Activated T-helper 1 cell treated with anti-CD3 and anti-CD28 coated beads, Interleukin-12 subunit alpha, Interleukin-12 subunit beta, Interleukin-2, Interleukin-4 antibody, amounts not matched to agents 30 ng/mL and 10 ng/mL and 1 ng/mL, durations not matched to agents 14 hours and 24 hours and 36 hours (primary cell): Measurements from ENCODE around the gene OBSCN. TPM values are rescaled to one million over a fixed set of nuclear protein-coding genes. Genes with fewer than 3 reads are reported as not detected.
A peak's percentile ranks its signal among the peaks of the same experiment; 100 is the strongest.

Experiments used
- DNase-seq: peaks from one replicate; pipeline ENCODE4 v3.0.0; 2021; ENCODE audit warnings: low spot score
- H3K27ac Mint-ChIP-seq: one replicate; pipeline ENCODE4 v1.8.0; 2021; ENCODE audit warnings: mild to moderate bottlenecking, mixed read lengths
- H3K27me3 Mint-ChIP-seq: one replicate; pipeline ENCODE4 v1.8.0; 2022; ENCODE audit warnings: mild to moderate bottlenecking, moderate library complexity, mixed read lengths; ENCODE audit not compliant: insufficient read depth
- H3K36me3 Mint-ChIP-seq: one replicate; pipeline ENCODE4 v1.8.0; 2021; ENCODE audit warnings: low read depth, mixed read lengths
- H3K4me1 Mint-ChIP-seq: one replicate; pipeline ENCODE4 v1.8.0; 2021; ENCODE audit warnings: low read depth, mixed read lengths
- H3K4me3 Mint-ChIP-seq: one replicate; pipeline ENCODE4 v1.8.0; 2021; ENCODE audit warnings: mild to moderate bottlenecking, moderate library complexity, mixed read lengths
- H3K9me3 Mint-ChIP-seq: one replicate; pipeline ENCODE4 v1.8.0; 2021; ENCODE audit warnings: mixed read lengths
- intact Hi-C: fragments of 100-400 bp; cut with micrococcal nuclease; formaldehyde crosslinking; loops from one replicate; pipeline ENCODE4 v1.15.1; 2024
- total RNA-seq: library from RNA; stranded (reverse); gene quantifications from 2 replicates; pipeline ENCODE4 v1.2.3, GENCODE V29; 2022

OBSCN gene
- total RNA-seq, 1 donor from 2014 or later = 15.2 TPM

DNA sequence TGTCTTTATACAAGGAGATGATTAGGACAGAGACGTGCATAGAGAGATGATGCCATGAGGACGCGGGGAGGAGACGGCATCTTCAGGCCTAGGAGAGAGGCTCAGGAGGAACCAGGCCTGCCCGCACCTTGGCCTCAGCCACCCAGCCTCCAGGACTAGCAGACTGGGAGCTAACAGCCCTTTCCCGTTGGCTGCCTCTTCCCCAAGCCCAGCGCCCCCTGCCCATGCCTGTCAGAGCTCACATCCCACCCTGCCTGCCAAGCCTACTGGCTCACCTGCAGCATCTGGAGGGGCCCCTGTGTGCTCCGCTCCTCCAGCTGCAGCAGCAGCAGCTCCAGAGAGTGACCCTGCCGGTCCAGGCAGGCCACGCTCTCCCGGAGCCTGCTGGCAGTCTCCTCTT is 202.8 kb downstream of the OBSCN start:
- H3K4me3 Mint-ChIP-seq = no peak overlapping the region
- no peak overlapping the region for H3K27ac Mint-ChIP-seq
- intact Hi-C loops = no loop called here
- peaks cover 14% of the 10 kb centered on the region for H3K4me1 Mint-ChIP-seq
- DNase-seq = no peak
- H3K27me3 Mint-ChIP-seq = peaks cover 2% of the 10 kb centered on the region
- peaks cover 5% of the 10 kb centered on the region for H3K36me3 Mint-ChIP-seq
- no peaks in the 10 kb centered on the region for H3K9me3 Mint-ChIP-seq

- H3K36me3 Mint-ChIP-seq = peaks cover 5% of the 10 kb centered on the region
- intact Hi-C loops = no loop called here
- no peaks in the 10 kb centered on the region for H3K9me3 Mint-ChIP-seq
- H3K27ac Mint-ChIP-seq = no peak overlapping the region
- H3K4me3 Mint-ChIP-seq = no peak overlapping the region
- DNase-seq = no peak
- H3K4me1 Mint-ChIP-seq = peaks cover 18% of the 10 kb centered on the region
- H3K27me3 Mint-ChIP-seq = peaks cover 3% of the 10 kb centered on the region
These were observed 203.3 kb downstream of the OBSCN start for GRCh38 chr1:228411121-228411520.

- H3K4me3 Mint-ChIP-seq = no peak overlapping the region
- H3K4me1 Mint-ChIP-seq = peaks cover 18% of the 10 kb centered on the region
- peaks cover 5% of the 10 kb centered on the region for H3K36me3 Mint-ChIP-seq
- H3K9me3 Mint-ChIP-seq = no peaks in the 10 kb centered on the region
- DNase-seq = no peak
- intact Hi-C loops = no loop called here
- H3K27ac Mint-ChIP-seq = no peak overlapping the region
- H3K27me3 Mint-ChIP-seq = peaks cover 3% of the 10 kb centered on the region
These were observed 203.9 kb downstream of the OBSCN start for GRCh38 chr1:228411548-228412430.

- no peak overlapping the region for H3K4me3 Mint-ChIP-seq
- H3K9me3 Mint-ChIP-seq = no peaks in the 10 kb centered on the region
- no peak for DNase-seq
- H3K27me3 Mint-ChIP-seq = peaks cover 3% of the 10 kb centered on the region
- H3K4me1 Mint-ChIP-seq = peaks cover 18% of the 10 kb centered on the region
- H3K36me3 Mint-ChIP-seq = peaks cover 5% of the 10 kb centered on the region
- intact Hi-C loops = no loop called here
- no peak overlapping the region for H3K27ac Mint-ChIP-seq
These were observed 205.6 kb downstream of the OBSCN start for GRCh38 chr1:228413241-228414010.

DNA sequence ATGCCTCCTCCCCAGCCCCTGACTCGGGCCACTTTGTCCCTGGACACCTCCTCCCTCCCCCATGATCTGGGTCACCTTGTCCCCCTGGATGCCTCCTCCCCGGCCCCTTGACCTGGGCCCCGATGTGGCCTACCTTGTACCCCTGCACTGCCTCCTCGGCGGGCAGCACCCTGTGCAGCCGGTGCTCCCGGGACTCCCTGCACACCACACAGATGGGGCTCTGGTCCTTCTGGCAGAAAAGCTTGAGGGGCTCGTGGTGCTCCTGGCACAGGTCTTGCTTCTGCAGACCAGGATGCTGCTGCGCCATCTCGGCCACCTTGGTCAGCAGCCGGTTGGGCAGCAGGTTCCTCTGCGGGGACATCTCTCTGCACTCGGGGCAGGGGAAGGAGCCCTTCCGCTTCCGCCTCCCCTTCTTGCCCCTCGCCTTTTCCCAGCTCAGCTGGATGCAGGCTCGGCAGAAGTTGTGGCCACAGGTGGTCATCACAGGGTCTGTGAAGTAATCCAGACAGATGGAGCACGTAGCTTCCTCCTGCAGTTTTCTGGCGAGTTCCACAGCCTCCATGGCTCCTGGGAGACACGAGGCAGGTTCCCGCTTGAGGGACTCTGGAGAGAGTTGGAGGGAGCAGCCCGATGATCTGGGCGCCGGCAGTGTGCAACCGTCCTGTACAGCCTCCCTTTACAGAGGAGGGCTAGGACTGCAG is 206.8 kb downstream of the OBSCN start:
- H3K27ac Mint-ChIP-seq = no peak overlapping the region
- no peaks in the 10 kb centered on the region for H3K9me3 Mint-ChIP-seq
- H3K36me3 Mint-ChIP-seq = peaks cover 5% of the 10 kb centered on the region
- DNase-seq = no peak
- peaks cover 14% of the 10 kb centered on the region for H3K4me1 Mint-ChIP-seq
- H3K4me3 Mint-ChIP-seq = no peak overlapping the region
- H3K27me3 Mint-ChIP-seq = peaks cover 7% of the 10 kb centered on the region
- intact Hi-C loops = no loop called here

DNA sequence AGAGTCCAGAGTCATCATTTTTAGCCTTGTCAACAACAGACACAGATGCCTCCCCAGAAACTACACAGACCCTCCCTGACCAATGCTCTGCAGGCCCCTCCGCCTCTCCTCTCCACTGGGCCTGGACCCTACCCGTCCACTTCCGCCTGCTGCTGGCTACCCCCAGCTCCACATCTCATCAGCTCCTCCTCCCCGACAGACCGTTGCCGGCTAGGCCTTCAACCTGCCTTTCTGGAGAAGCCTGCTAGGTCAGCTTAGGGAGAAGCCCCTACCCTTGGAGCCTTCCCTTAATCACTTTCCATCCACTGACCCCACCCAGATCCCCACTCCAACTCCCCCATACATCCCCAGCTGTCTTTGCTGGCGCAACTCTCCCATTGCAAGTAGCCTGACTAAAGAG is 207.4 kb downstream of the OBSCN start:
- Mint-ChIP-seq H3K4me3 (peak overlapping the region; percentile 66), H3K27me3 (peaks cover 7% of the 10 kb centered on the region), H3K27ac (no peak overlapping the region), H3K4me1 (peaks cover 14% of the 10 kb centered on the region), H3K9me3 (no peaks in the 10 kb centered on the region), H3K36me3 (peaks cover 2% of the 10 kb centered on the region)
- intact Hi-C loops = no loop called here
- DNase-seq = no peak

DNA sequence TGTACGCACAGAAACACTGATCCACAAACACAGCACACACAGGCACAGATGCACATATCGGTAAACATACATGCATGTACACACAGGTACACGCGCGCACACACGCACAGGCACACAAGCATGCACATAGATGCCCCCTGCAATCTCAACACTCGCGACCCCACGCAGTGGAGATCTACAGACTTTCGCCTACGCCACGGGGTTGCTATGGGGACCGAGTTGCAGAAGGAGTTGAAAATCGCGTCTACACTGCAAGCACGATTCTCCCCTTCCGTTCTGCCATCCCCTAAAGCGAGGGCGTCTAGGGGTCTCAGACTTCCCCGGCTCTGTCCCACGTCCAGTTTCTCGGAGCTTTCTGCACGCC is 208.0 kb downstream of the OBSCN start:
- Mint-ChIP-seq H3K36me3 (no peaks in the 10 kb centered on the region), H3K27me3 (peaks cover 7% of the 10 kb centered on the region), H3K4me3 (peak overlapping the region; percentile 66), H3K9me3 (no peaks in the 10 kb centered on the region), H3K27ac (no peak overlapping the region), H3K4me1 (peaks cover 14% of the 10 kb centered on the region)
- DNase-seq = no peak
- intact Hi-C loops = loop anchor here (1.0 to 2.0 kb wide), 3 partner anchors 9 to 49 kb away; a partner anchor contains a TSS

GRCh38 chr1:228416217-228416933 is 208.5 kb downstream of the OBSCN start, which contains the start of gene TRIM17:
Gene TRIM17, minus strand, starts transcription at chr1:228416861. Its CDS starts 1,789 bp downstream, at chr1:228415072.
- no peaks in the 10 kb centered on the region for H3K9me3 Mint-ChIP-seq
- H3K4me3 Mint-ChIP-seq = peak within 1 kb of the TSS; percentile 77
- no peaks in the 10 kb centered on the region for H3K36me3 Mint-ChIP-seq
- H3K27ac Mint-ChIP-seq = peak within 1 kb of the TSS; percentile 61
- H3K27me3 Mint-ChIP-seq = peaks cover 7% of the 10 kb centered on the region
- intact Hi-C loops = loop anchor here (1.0 to 2.0 kb wide), 3 partner anchors 9 to 48 kb away; a partner anchor contains a TSS
- peaks cover 20% of the 10 kb centered on the region for H3K4me1 Mint-ChIP-seq
- peak; percentile 38 for DNase-seq

GRCh38 chr1:228417061-228417460 is 209.2 kb downstream of the OBSCN start:
- peaks cover 7% of the 10 kb centered on the region for H3K27me3 Mint-ChIP-seq
- intact Hi-C loops = loop anchor here (2.0 kb wide), 1 partner anchor 48 kb away; no protein-coding TSS in a partner anchor
- H3K4me1 Mint-ChIP-seq = peaks cover 20% of the 10 kb centered on the region
- no peak overlapping the region for H3K27ac Mint-ChIP-seq
- no peak for DNase-seq
- H3K36me3 Mint-ChIP-seq = peaks cover under 1% of the 10 kb centered on the region
- no peaks in the 10 kb centered on the region for H3K9me3 Mint-ChIP-seq
- H3K4me3 Mint-ChIP-seq = peak overlapping the region; percentile 77

- peaks cover 7% of the 10 kb centered on the region for H3K27me3 Mint-ChIP-seq
- no peak overlapping the region for H3K27ac Mint-ChIP-seq
- DNase-seq = no peak
- peaks cover 3% of the 10 kb centered on the region for H3K36me3 Mint-ChIP-seq
- intact Hi-C loops = loop anchor here (2.0 kb wide), 1 partner anchor 47 kb away; no protein-coding TSS in a partner anchor
- no peaks in the 10 kb centered on the region for H3K9me3 Mint-ChIP-seq
- H3K4me3 Mint-ChIP-seq = peak overlapping the region; percentile 77
- peaks cover 20% of the 10 kb centered on the region for H3K4me1 Mint-ChIP-seq
These were observed 209.8 kb downstream of the OBSCN start for GRCh38 chr1:228417483-228418203.

- Mint-ChIP-seq H3K4me1 (peaks cover 12% of the 10 kb centered on the region), H3K9me3 (no peaks in the 10 kb centered on the region), H3K4me3 (no peak overlapping the region), H3K36me3 (peaks cover 3% of the 10 kb centered on the region), H3K27me3 (peaks cover 4% of the 10 kb centered on the region), H3K27ac (no peak overlapping the region)
- no peak for DNase-seq
- intact Hi-C loops = no loop called here
These were observed 213.4 kb downstream of the OBSCN start for GRCh38 chr1:228420968-228421826.
